SK-N-SH treated with all-trans-retinoic acid at 6 μM for 48 hours (cell line): ENCODE results near the gene JOSD2.

Experiments used
- ARNTL ChIP-seq: fragments of 450-650 bp; formaldehyde crosslinking; IDR thresholded peaks from 2 replicates; pipeline ENCODE4 v1.5.0; 2020; ENCODE audit warnings: low read depth, mild to moderate bottlenecking, moderate library complexity, borderline replicate concordance
- CSDC2 ChIP-seq: fragments of 250-450 bp; sonication (Bioruptor Pico); IDR thresholded peaks from 2 replicates; pipeline ENCODE4 v1.5.0; 2020; ENCODE audit warnings: mild to moderate bottlenecking, moderate library complexity
- OSR1 ChIP-seq: fragments of 250-450 bp; sonication (Bioruptor Pico); IDR thresholded peaks from 2 replicates; pipeline ENCODE4 v1.8.0; 2022; ENCODE audit warnings: moderate library complexity, mild to moderate bottlenecking, inconsistent platforms
- PATZ1 ChIP-seq: fragments of 250-450 bp; sonication (Bioruptor Pico); IDR thresholded peaks from 2 replicates; pipeline ENCODE4 v1.8.0; 2020; ENCODE audit warnings: mild to moderate bottlenecking, moderate library complexity, borderline replicate concordance
- RARB ChIP-seq: fragments of 250-450 bp; sonication (Bioruptor Pico); IDR thresholded peaks from 2 replicates; pipeline ENCODE4 v1.8.0; 2021; ENCODE audit warnings: mild to moderate bottlenecking, moderate library complexity
- TSHZ2 ChIP-seq: fragments of 250-450 bp; sonication (Bioruptor Pico); IDR thresholded peaks from 2 replicates; pipeline ENCODE4 v1.5.0; 2020; ENCODE audit warnings: mild to moderate bottlenecking, moderate library complexity
- ZFP3 ChIP-seq: fragments of 250-450 bp; sonication (Bioruptor Pico); IDR thresholded peaks from 2 replicates; pipeline ENCODE4 v1.5.0; 2020; ENCODE audit warnings: mild to moderate bottlenecking, moderate library complexity
- TF ChIP-seq, protein P1 (sequence below): fragments of 250-450 bp; sonication (Bioruptor Pico); IDR thresholded peaks from 2 replicates; pipeline ENCODE4 v1.5.1; 2021; ENCODE audit warnings: mild to moderate bottlenecking, moderate library complexity

- TF ChIP-seq RARB (CRISPR knock-in tag), result no peak
- TF ChIP-seq, protein P1, sequence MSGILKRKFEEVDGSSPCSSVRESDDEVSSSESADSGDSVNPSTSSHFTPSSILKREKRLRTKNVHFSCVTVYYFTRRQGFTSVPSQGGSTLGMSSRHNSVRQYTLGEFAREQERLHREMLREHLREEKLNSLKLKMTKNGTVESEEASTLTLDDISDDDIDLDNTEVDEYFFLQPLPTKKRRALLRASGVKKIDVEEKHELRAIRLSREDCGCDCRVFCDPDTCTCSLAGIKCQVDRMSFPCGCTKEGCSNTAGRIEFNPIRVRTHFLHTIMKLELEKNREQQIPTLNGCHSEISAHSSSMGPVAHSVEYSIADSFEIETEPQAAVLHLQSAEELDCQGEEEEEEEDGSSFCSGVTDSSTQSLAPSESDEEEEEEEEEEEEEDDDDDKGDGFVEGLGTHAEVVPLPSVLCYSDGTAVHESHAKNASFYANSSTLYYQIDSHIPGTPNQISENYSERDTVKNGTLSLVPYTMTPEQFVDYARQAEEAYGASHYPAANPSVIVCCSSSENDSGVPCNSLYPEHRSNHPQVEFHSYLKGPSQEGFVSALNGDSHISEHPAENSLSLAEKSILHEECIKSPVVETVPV (CRISPR knock-in tag), result no peak
- TF ChIP-seq CSDC2 (CRISPR knock-in tag), result no peak
- no peak for TF ChIP-seq ZFP3 (CRISPR knock-in tag)
- TF ChIP-seq PATZ1 (CRISPR knock-in tag), result no peak
- no peak for TF ChIP-seq TSHZ2 (CRISPR knock-in tag)
- no peak for TF ChIP-seq OSR1 (CRISPR knock-in tag)
- no peak for TF ChIP-seq ARNTL (CRISPR knock-in tag)
Measured at GRCh38 chr19:50555450-50556281, 44.7 kb upstream of the JOSD2 start.
